ENCODE measurements around the gene ST6GALNAC3.
"Not testable (repeated sequence)": the region's sequence is repeated elsewhere in the genome, so short reads cannot be mapped to it uniquely, and the experiment has no call there.

Gene ST6GALNAC3

DNA sequence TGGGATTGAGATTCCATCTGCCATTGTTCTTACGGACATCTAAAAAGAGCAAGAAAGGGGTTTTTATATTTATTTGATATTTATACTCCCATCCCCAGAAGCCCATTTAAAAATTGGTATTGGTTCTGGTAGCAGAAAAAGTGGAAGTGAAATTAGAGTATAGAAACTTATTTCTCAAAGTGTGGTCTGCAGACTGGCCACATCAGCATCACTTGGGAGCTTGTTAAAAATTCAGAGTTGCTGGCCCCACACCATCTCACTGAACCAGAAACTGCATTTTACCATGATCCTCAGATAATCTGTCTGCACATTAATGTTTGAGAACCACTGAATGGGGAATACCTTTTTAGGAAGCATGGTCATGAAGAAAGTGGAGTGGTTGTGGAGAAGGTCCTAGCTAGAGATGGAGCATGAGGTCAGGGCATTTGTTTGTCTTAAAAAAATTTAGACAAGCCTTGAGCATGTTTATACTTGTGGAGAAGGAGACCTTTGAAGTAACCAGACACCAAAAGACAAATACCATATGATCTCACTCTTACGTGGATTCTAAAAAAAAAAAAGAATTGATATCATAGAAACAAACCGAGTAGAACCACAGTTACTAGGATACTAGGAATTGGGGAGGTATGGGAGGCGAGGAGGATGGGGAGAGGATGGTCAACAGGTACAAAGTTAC, 116.3 kb downstream of the ST6GALNAC3 start:
- DNase-seq (ENCODE audit: low read depth): no peak

GRCh38 chr1:76191561-76191960, 117.0 kb downstream of the ST6GALNAC3 start:
- no peak for DNase-seq (ENCODE audit: low read depth)

GRCh38 chr1:76198452-76198851, 123.9 kb downstream of the ST6GALNAC3 start:
- DNase-seq (ENCODE audit: low read depth): no peak

DNA sequence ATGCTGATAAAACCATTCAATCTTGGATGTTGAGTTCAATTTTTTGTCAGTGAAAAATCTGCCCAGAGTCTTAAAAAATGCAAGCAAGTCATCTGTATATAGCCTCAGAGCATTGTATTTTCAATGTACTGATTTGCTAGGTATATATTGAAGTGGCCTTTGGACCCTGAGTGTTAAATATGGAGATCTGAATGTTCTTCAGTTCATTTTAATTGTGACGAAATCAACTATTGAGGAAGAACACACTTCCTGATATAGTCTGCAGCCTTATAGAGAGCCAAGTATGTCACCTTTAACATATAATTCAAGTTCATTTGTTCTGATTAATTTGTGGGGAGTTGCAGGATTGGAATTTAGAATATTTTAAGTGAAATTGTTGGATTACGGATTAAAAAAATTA, 128.1 kb downstream of the ST6GALNAC3 start:
- DNase-seq (ENCODE audit: low read depth): no peak

DNA sequence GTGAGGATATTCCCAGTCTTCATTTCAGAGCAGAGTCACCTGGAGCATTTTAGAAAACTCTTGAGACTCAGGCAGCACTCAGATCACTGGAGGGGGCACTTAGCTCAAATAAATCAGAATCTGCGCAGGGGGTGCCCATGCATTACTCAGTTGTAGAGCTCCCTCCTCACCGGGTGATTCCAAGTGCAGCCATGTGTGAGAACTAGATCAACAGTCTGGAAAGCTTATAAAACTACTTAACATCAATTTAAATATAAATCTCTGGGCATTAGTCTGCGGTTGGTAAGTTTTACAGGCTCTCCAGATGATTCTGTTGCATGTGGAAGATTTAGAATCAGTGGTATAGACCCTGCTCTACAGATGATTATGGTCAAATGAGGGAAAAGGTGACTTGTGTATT, 128.6 kb downstream of the ST6GALNAC3 start:
- no peak for DNase-seq (ENCODE audit: low read depth)

DNA sequence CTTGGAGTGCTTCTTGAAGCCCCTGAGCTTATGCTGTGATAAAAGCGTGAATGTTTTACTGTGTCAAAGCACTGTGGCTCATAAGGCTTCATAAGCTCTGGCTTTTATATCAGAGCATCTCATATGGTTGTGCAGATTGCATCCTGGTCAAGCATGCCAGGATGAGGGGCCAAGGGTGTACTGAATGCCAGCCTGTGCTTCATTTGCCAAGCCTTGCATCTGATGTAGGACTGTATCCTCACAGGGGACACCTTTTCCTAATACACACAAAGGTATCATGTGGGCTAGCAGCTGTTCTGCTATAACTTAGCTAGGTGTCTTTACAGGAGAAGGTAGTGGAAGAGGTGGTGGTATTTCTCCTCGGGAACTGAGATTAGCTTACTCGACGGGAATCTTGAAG, 134.7 kb downstream of the ST6GALNAC3 start:
- no peak for DNase-seq (ENCODE audit: low read depth)

DNA sequence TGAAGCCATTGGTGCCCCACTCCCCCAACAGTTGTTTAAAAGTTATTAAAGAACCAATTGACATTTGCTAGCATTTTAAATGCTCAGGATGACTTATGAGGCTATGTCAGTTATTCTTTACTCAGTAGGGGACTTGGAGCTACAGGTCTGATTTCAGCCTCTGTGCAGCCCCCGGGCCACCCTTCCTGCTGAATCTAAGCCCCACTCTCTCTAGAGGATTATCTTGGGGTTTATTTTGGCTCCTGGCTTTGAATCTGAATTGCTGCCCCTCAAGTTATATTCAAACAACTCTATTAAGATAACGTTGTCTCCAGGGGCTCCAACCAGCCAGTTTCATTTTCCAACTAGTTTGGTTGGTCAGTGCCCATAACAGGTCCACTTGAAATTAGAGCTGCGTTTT, 135.1 kb downstream of the ST6GALNAC3 start:
- DNase-seq (ENCODE audit: low read depth): no peak

- no peak for DNase-seq (ENCODE audit: low read depth)
Measured at GRCh38 chr1:76210160-76210559, 135.6 kb downstream of the ST6GALNAC3 start.

GRCh38 chr1:76218888-76219287, 144.3 kb downstream of the ST6GALNAC3 start:
- DNase-seq (ENCODE audit: low read depth): no peak

DNA sequence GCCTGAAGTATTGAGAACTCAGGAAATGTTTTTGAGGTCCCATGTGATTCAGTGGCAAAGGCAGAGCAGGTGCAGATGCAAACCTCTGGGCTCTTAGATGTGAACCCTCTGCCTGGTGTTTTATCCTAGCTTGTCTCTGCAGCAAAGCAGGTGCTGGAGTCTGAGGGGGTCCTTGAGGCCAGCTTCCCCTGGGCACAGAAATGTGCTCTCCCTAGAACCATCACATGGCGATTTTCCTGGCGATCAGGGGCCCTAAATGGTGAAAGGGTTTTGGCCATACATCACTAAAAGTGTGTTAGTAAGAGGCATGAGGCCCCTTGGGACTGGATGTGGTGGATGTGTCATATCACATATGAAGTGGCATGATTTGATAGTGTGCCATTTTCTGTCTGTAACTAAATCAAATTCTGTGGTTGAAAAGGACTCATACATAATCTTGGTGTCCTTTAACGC, 144.8 kb downstream of the ST6GALNAC3 start:
- no peak for DNase-seq (ENCODE audit: low read depth)

- DNase-seq (ENCODE audit: low read depth): no peak
Measured at GRCh38 chr1:76224752-76225151, 150.2 kb downstream of the ST6GALNAC3 start.

DNA sequence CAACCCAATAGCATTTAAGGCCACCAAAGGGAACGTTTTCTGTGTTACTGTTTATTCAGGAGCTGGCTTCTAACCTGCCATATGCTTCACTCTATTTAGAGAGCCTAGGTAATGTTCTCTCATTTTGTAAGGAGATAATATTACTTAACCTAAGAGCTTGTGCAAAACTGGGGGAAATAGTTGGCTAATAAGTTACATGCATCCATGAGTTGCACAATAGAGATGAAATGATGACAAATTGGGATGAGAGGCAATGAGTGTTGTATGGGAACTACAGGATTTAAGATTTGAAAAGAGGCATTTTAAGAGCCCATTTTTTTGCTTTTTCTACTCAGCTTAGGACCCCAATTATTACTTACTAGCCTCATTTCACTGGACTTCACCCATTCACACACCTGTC, 151.0 kb downstream of the ST6GALNAC3 start:
- no peak for DNase-seq (ENCODE audit: low read depth)

GRCh38 chr1:76227621-76228020, 153.1 kb downstream of the ST6GALNAC3 start:
- no peak for DNase-seq (ENCODE audit: low read depth)

GRCh38 chr1:76229279-76230005, 154.9 kb downstream of the ST6GALNAC3 start:
- no peak for DNase-seq (ENCODE audit: low read depth)

- no peak for DNase-seq (ENCODE audit: low read depth)
Measured at GRCh38 chr1:76230842-76231281, 156.3 kb downstream of the ST6GALNAC3 start.

DNA sequence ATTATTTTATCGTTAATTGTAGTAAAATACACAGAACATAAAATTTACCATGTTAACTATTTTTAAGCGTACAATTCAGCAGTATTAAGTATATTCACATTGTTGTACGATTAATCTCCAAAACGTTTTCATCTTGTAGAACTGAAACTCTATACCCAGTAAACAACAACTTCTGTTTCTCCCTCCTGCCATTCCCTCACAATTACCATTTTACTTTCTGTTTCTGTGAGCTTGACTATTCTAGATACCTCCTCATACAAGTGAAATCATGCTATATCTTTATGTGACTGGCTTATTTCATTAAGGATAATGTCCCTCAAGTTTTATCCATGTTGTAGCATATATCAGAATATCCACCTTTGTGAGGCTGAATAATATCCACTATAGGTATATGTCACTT, 156.8 kb downstream of the ST6GALNAC3 start:
- no peak for DNase-seq (ENCODE audit: low read depth)

GRCh38 chr1:76232666-76233065, 158.1 kb downstream of the ST6GALNAC3 start:
- no peak for DNase-seq (ENCODE audit: low read depth)

GRCh38 chr1:76234061-76234460, 159.5 kb downstream of the ST6GALNAC3 start:
- DNase-seq (ENCODE audit: low read depth): no peak

GRCh38 chr1:76237211-76237610, 162.7 kb downstream of the ST6GALNAC3 start:
- DNase-seq (ENCODE audit: low read depth): no peak

DNA sequence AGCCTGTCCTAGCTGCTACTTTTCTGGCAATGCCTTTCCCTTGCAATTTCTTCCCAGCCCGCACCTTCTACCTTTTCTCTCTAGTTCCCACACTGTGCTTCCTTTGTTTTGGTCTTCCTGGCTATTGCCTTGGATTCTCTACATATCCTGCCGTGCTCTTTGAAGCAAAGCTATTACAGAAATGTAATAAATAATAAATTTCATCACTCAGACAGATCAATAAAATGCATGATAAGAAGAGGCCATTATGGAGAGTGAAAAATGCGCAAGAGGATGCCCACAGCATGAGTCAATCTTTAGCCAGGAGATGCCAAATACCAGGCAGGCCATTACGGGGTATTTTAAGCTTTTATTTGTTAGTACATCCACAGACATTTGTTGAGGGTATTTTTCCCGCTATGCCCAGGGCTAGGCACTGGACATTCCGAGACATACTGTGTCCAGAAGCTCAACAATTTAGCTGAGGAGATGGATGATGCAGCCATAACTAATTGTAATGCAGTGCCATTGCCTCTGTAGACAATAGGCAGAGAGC, 163.6 kb downstream of the ST6GALNAC3 start:
- no peak for DNase-seq (ENCODE audit: low read depth)

DNA sequence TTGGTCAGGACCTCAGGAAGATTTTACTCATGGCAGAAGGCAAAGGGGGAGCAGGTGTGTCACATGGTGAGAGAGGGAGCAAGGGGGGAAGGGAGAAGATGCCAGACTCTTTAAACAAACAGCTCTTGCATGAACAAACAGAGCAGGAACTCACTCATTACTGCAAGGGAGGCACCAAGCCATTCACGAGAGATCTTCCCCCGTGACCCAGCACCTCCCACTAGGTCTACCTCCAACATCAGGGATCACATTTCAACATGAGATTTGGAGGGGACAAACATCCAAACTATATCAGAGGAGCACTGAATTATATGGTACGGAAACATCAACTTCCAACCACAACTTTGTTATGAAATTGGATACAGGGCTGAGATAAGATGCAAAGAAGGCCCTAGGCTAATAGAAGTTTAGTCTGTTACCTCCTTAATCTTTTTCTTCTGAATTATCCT, 164.9 kb downstream of the ST6GALNAC3 start:
- no peak for DNase-seq (ENCODE audit: low read depth)

DNA sequence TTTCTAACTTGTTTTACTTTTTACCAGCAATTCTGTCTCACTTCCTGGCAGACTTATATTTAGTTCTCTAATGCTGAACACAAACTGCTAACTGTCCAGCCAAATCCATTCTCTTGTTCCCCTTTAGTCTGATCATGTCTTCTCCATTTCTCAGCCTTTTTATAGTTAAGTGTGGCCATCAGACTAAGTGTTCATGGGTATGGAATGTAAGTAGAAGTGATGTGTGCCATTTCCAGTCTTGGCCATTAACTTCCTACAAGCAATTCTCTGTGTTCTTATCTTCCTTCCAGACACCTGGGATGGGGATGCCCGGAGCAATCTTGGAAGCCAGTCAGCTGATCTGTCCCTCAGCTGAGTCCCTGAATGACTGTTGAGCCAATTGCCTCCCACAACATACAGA, 165.8 kb downstream of the ST6GALNAC3 start:
- DNase-seq (ENCODE audit: low read depth): no peak

DNA sequence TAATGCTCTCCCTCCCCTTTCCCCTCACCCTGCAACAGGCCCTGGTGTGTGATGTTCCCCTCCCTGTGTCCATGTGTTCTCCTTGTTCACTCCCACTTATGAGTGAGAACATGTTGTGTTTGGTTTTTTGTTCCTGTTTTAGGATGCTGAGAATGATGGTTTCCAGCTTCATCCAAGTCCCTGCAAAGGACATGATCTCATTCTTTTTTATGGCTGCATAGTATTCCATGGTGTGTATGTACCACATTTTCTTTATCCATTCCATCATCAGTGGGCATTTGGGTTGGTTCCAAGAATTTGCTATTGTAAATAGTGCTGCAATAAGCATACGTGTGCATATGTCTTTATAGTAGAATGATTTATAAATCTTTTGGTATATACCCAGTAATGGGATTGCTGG, 168.0 kb downstream of the ST6GALNAC3 start:
- DNase-seq (ENCODE audit: low read depth): not testable (repeated sequence)
